Kidney epithelial cell (primary cell): Measurements from ENCODE around the gene PCSK2. TPM values are rescaled to one million over a fixed set of nuclear protein-coding genes. Genes with fewer than 3 reads are reported as not detected.
A peak's percentile ranks its signal among the peaks of the same experiment; 100 is the strongest.

Source experiments
- DNase-seq: peaks from one replicate; pipeline ENCODE4 v3.0.0-alpha.2; 2010; ENCODE audit warnings: low read depth
- H3K27me3 ChIP-seq: 2 replicates; pipeline ENCODE4 v1.6.0; 2011; ENCODE audit warnings: low read length; ENCODE audit not compliant: control insufficient read depth, insufficient read depth
- H3K36me3 ChIP-seq: 2 replicates; pipeline ENCODE4 v1.5.1; 2011; ENCODE audit warnings: low read length; ENCODE audit not compliant: control insufficient read depth, insufficient read depth
- H3K4me3 ChIP-seq: 2 replicates; pipeline ENCODE4 v1.5.1; 2011; ENCODE audit warnings: low read depth, mild to moderate bottlenecking, control low read depth, low read length
- CTCF ChIP-seq: IDR thresholded peaks from 2 replicates; pipeline ENCODE4 v1.5.1; 2011; ENCODE audit warnings: mild to moderate bottlenecking, moderate library complexity, low read length, control low read depth, inconsistent platforms; ENCODE audit not compliant: insufficient read depth, poor library complexity, severe bottlenecking
- total RNA-seq: library from RNA; depleted of rRNA; stranded (reverse); fragments of >200 nt; gene quantifications from 2 replicates; pipeline ENCODE4 v1.2.3, GENCODE V29; 2015

Gene PCSK2
- total RNA-seq, 1 donor from 2014 or later: 0.04 TPM

DNA sequence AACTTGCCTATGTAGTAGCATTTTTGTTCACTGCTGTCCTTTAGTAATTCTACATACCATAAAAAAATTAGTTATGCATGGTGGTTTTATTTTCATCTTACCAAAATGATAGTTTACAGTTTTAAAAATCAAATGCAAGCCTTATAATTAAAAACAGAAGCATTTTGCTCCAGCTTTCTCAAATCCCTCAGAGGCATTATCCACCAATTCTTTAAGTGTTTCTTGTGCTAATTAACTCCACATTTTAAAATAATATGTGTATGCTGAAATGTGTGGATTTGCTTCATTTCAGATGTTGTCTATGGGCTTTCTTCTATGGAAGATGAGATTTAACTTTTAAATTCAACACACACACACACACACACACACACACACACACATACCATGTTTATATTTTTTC, 49.3 kb downstream of the PCSK2 start:
- no peak overlapping the region for H3K4me3 ChIP-seq
- no peak for TF ChIP-seq CTCF
- DNase-seq: no peak
- no peaks in the 10 kb centered on the region for H3K36me3 ChIP-seq
- no peaks in the 10 kb centered on the region for H3K27me3 ChIP-seq

DNA sequence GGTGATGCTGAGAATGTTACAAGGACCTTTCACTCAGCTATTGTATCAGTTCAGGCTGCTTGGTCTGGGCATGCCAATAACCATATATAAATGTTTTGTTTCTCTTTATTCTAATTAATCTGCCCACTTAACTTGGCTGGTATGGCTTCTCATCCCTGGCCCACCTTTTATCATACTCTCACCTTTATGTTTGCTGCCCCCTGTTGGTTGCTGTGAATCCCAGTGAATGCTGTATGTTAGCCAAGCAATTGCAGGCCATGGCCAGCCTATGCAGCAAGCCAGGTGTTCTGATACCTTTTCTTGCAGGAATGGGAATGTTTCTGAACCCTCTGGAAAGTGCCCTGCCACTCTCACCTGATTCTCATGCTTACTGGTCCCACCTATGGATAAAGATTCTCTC, 54.6 kb downstream of the PCSK2 start:
- no peak overlapping the region for H3K4me3 ChIP-seq
- peaks cover 2% of the 10 kb centered on the region for H3K27me3 ChIP-seq
- H3K36me3 ChIP-seq: no peaks in the 10 kb centered on the region
- DNase-seq: no peak
- peak; percentile 52 for TF ChIP-seq CTCF

DNA sequence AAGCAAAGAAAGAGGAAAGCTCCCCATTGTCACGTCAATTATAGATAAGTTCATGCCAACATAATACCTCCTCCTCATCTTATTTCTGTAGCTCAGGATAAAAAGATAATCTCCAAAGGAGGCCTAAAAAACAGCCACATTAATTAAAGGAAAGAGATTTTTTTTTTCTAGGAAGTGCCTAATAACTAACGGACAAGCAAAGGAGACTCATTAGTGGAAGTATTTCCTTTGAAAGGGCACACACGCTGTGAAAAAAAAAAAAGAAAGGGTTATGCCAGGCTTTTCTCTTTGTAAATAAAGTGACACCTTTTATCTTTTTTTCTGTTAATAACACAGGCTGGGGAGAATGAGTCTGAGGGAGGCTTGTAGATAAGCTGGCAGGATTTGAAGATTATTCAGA, 55.7 kb downstream of the PCSK2 start:
- DNase-seq: no peak
- TF ChIP-seq CTCF: no peak
- Histone ChIP-seq H3K36me3 (no peaks in the 10 kb centered on the region), H3K27me3 (peaks cover 2% of the 10 kb centered on the region), H3K4me3 (no peak overlapping the region)

- H3K36me3 ChIP-seq: no peaks in the 10 kb centered on the region
- H3K4me3 ChIP-seq: no peak overlapping the region
- no peak for TF ChIP-seq CTCF
- H3K27me3 ChIP-seq: peaks cover 2% of the 10 kb centered on the region
- no peak for DNase-seq
These were observed 60.7 kb downstream of the PCSK2 start for GRCh38 chr20:17287503-17287902.

DNA sequence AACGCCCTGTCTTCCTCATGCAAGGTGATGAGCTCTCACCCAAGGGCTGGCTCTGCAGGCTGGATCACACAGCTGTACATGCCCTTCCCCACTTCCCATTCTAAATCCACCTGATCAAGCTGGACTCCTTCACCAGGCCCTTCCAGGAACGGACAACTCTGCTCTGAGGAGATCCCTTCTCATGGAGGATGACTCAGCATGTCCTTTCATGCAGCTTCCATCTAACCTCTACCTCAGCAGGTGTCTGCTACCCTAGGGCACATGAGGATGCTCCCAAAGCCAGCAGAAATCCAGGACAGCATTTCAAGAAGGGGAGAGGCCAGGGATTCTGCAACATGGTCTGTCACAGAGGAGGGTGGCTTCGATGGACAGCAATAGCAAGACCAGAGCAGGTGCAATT, 61.2 kb downstream of the PCSK2 start:
- Histone ChIP-seq H3K4me3 (no peak overlapping the region), H3K27me3 (peaks cover 2% of the 10 kb centered on the region), H3K36me3 (no peaks in the 10 kb centered on the region)
- no peak for TF ChIP-seq CTCF
- DNase-seq: no peak

GRCh38 chr20:17295151-17295726, 68.4 kb downstream of the PCSK2 start:
- no peak for TF ChIP-seq CTCF
- H3K27me3 ChIP-seq: no peaks in the 10 kb centered on the region
- no peaks in the 10 kb centered on the region for H3K36me3 ChIP-seq
- no peak for DNase-seq
- no peak overlapping the region for H3K4me3 ChIP-seq
